Measurements from ENCODE around the gene FAM227A.

Gene FAM227A

DNA sequence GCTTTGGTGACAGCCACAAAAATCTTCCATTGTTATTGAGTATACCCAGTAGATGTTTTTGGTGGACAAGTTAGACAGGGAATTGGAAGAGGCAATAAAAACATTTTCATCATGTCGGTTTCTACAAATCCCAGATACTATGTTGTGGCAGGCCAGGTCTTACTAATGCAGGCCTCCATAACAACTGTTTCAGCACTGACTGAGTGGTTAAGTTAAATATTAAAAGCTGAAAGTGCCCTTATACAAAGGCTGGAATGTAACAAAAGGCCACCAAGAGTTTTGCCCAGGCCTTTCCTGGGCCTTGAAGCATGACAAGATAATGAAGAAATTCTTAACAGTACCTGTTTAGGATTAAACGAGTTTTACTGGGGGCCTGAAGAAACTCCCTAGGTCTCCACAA, 115.5 kb downstream of the FAM227A start:
- DNase-seq (ENCODE audit: low read depth, low spot score) = no peak

DNA sequence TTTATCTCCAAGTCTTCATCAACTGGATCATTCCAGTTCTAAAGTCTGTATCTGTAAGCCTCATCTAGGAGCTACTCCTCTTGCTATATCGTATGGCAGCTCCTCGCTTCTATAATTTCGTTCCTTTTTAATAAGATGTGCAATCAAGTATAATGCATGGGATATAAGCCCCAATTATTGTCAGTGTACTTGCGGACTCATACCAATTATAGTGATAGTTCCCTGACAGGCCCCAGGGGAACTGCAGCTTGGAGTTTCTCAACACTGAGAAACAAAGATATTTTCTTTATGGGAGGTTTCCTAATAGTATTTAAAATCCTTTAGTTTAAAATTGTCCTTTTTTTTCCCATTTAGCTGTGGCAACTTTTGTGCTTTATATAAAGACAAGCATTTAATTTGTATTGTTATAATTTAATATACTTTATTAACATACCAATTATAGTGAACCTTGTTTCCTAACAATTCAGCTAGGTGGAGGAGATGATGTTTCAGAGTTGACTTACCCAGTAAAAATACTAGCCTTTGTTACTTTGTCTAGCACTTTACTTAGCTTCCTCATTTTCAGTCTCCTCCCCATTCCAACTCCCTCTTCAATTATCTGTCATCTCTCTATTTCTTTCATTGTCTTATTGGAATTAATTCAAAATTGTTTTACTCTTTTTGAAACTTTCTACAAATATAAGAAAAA, 124.8 kb downstream of the FAM227A start:
- DNase-seq (ENCODE audit: low read depth, low spot score) = no peak

Measured in activated naive CD8-positive, alpha-beta T cell treated with anti-CD3 and anti-CD28 coated beads, Interleukin-2, amount 50 U/mL, for 16 hours (primary cell).